HG02798 (cell line): ENCODE measurements around the gene ATP1A4.

ENCODE experiments used
- ATAC-seq: cut with Tn5 transposase; IDR thresholded peaks from one replicate; pipeline ENCODE4 v1.9.1; 2021; ENCODE audit warnings: mild to moderate bottlenecking; ENCODE audit not compliant: unreplicated experiment, poor library complexity

Gene ATP1A4

GRCh38 chr1:160139840-160140239 is 11.6 kb upstream of the ATP1A4 start:
- no peak for ATAC-seq

GRCh38 chr1:160143695-160144094 is 7.7 kb upstream of the ATP1A4 start:
- no peak for ATAC-seq

DNA sequence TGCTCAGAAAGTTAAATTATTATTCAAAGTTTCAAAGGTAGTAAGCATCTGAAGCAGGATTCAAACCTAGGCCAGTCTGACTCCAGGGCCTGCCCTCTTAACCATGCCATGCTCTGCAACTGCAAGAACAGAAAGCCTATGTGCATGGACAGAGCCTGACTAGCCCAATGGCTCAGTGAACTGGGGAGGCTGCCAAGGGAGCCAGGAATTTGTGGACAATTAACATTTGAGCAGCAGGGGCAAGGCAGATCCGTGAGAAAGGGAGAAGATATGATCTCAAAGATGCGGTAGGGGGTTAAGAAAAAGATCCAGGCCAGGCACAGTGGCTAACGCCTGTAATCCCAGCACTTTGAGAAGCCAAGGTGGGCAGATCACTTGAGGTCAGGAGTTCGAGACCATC is 6.5 kb upstream of the ATP1A4 start:
- ATAC-seq = no peak

GRCh38 chr1:160146107-160146506 is 5.3 kb upstream of the ATP1A4 start:
- ATAC-seq = no peak

- no peak for ATAC-seq
Observed at GRCh38 chr1:160148121-160148520, 3.3 kb upstream of the ATP1A4 start.

- no peak for ATAC-seq
Observed at GRCh38 chr1:160149233-160149632, 2.2 kb upstream of the ATP1A4 start.

- ATAC-seq = no peak
Observed at GRCh38 chr1:160149716-160150115, 1.7 kb upstream of the ATP1A4 start.

DNA sequence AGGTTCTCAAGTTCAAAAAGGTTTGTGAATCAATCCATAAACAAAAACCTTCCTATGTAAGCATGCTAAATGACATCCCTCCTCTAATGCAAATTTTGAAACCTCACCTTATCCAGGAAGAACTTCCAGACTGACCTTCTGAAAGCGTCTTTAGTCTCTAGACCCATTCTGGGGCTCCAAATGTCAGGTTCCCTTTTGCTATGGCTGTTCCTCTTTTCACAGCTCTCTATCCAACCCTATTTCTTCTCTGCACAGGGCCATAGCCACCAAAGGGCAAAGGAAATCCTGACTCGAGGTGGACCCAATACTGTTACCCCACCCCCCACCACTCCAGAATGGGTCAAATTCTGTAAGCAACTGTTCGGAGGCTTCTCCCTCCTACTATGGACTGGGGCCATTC is 3.4 kb downstream of the ATP1A4 start:
- no peak for ATAC-seq

DNA sequence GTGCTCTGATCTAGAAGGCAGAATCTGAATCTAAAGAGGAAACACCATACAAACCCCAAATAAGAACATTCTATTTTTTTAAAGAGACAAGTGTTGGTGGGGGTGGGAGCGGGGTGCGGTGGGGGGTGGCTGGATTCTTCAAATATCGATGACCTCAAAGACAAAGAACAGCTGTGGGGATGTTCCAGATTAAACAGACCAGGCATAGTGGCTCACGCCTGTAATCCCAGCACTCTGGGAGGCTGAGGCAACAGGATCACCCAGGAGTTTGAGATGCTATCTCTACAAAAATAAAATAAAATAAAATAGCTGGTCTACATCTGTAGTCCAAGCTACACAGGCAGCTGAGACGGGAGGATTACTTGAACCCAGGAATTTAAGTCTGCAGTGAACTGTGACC is 5.0 kb downstream of the ATP1A4 start:
- no peak for ATAC-seq

- no peak for ATAC-seq
Observed at GRCh38 chr1:160157174-160157573, 5.8 kb downstream of the ATP1A4 start.

DNA sequence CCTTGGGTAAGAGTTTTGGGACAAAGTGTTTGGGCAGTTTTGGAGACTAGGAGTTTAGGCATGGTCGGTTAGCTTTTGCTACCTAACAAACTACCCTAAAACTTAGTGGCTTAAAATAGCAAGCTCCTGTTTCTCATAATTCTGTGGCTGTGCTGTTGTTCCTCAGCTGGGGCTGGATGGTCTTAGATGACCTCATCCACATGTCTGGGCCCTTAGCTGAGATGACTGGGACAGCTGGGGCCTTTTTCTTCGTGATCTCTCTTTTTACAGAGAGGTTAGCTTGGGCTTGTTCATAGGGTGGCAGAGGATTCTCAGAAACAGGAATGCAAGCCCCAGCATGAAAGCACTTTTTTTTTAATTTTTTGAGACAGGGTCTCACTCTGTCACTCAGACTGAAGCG is 6.6 kb downstream of the ATP1A4 start:
- no peak for ATAC-seq

- no peak for ATAC-seq
Observed at GRCh38 chr1:160158534-160158933, 7.1 kb downstream of the ATP1A4 start.

- no peak for ATAC-seq
Observed at GRCh38 chr1:160159846-160160245, 8.4 kb downstream of the ATP1A4 start.

- ATAC-seq = no peak
Observed at GRCh38 chr1:160161965-160162705, 10.7 kb downstream of the ATP1A4 start.

DNA sequence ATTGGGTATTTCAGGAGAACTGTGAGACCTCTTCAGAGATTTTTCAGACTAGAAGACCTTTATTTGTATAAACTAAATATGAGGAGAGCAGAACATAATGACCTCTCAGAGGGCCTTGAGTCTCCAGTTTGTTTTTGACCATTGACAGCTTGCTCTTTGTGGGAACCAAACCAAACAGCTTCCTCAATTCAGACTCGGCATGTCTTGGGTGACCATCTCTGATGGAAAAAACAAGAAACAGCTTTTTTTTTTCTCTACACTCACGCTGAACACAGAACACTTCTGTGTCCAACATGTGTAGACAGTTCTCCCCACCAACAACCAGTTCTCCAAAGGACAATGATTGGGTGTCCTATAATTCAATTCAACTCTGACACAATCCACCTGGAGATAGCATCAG is 11.5 kb downstream of the ATP1A4 start:
- no peak for ATAC-seq

GRCh38 chr1:160163615-160164014 is 12.2 kb downstream of the ATP1A4 start:
- no peak for ATAC-seq

DNA sequence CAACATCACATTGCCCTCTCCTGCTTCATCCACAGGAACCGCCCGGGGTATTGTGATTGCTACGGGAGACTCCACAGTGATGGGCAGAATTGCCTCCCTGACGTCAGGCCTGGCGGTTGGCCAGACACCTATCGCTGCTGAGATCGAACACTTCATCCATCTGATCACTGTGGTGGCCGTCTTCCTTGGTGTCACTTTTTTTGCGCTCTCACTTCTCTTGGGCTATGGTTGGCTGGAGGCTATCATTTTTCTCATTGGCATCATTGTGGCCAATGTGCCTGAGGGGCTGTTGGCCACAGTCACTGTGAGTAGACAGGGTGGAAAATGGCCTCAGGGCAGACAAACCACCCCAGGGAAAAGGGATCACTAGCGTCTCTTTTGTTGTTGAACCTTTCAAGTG is 12.7 kb downstream of the ATP1A4 start:
- no peak for ATAC-seq

DNA sequence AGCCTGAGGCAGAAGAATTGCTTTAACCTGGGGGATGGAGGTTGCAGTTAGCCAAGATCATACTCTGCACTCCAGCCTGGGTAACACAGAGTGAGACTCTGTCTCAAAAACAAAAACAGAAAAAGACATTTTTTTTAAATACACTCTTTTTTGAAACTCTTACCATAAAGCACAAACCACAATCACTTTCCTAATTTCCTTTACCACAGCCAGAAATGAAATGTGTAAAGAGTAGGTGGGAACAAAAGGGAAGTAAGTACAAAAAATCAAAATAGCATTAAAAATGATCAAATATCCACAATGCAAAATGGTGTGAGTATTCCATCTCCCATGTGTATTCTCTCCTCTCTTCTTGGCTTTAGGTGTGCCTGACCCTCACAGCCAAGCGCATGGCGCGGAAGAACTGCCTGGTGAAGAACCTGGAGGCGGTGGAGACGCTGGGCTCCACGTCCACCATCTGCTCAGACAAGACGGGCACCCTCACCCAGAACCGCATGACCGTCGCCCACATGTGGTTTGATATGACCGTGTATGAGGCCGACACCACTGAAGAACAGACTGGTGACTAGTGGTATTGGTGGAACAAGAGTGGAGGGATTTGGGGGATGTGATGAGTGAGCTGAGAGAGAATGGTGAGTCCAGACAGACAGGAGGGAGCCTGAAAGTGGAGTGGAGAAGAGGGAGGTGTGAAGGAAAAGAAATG is 14.9 kb downstream of the ATP1A4 start:
- no peak for ATAC-seq

- ATAC-seq = no peak
Observed at GRCh38 chr1:160167056-160167455, 15.7 kb downstream of the ATP1A4 start.

- no peak for ATAC-seq
Observed at GRCh38 chr1:160167580-160167979, 16.2 kb downstream of the ATP1A4 start.

GRCh38 chr1:160168016-160168415 is 16.6 kb downstream of the ATP1A4 start:
- no peak for ATAC-seq
